HEK293 (cell line): ENCODE measurements around the gene RING1.

Experiments
- KLF1 ChIP-seq: fragments of 450-650 bp; formaldehyde crosslinking; IDR thresholded peaks from 2 replicates; pipeline ENCODE4 v1.5.1; 2016; ENCODE audit warnings: missing biosample characterization, missing genetic modification characterization
- RBAK ChIP-seq: fragments of 450-650 bp; formaldehyde crosslinking; IDR thresholded peaks from 2 replicates; pipeline ENCODE4 v1.5.1; 2016; ENCODE audit warnings: missing biosample characterization, missing genetic modification characterization
- SP3 ChIP-seq: fragments of 450-650 bp; formaldehyde crosslinking; IDR thresholded peaks from 2 replicates; pipeline ENCODE4 v1.5.1; 2016; ENCODE audit warnings: missing biosample characterization, missing genetic modification characterization
- ZNF146 ChIP-seq: fragments of 450-650 bp; formaldehyde crosslinking; IDR thresholded peaks from 2 replicates; pipeline ENCODE4 v1.5.1; 2016; ENCODE audit warnings: missing biosample characterization, missing genetic modification characterization
- TF ChIP-seq, protein P1 (sequence below): fragments of 450-650 bp; formaldehyde crosslinking; IDR thresholded peaks from 2 replicates; pipeline ENCODE4 v1.5.1; 2016; ENCODE audit warnings: missing biosample characterization, missing genetic modification characterization
- TF ChIP-seq, protein P2 (sequence below): IDR thresholded peaks from 2 replicates; pipeline ENCODE4 v1.6.1; 2011; ENCODE audit warnings: mild to moderate bottlenecking, low read depth, low read length, borderline replicate concordance

DNA sequence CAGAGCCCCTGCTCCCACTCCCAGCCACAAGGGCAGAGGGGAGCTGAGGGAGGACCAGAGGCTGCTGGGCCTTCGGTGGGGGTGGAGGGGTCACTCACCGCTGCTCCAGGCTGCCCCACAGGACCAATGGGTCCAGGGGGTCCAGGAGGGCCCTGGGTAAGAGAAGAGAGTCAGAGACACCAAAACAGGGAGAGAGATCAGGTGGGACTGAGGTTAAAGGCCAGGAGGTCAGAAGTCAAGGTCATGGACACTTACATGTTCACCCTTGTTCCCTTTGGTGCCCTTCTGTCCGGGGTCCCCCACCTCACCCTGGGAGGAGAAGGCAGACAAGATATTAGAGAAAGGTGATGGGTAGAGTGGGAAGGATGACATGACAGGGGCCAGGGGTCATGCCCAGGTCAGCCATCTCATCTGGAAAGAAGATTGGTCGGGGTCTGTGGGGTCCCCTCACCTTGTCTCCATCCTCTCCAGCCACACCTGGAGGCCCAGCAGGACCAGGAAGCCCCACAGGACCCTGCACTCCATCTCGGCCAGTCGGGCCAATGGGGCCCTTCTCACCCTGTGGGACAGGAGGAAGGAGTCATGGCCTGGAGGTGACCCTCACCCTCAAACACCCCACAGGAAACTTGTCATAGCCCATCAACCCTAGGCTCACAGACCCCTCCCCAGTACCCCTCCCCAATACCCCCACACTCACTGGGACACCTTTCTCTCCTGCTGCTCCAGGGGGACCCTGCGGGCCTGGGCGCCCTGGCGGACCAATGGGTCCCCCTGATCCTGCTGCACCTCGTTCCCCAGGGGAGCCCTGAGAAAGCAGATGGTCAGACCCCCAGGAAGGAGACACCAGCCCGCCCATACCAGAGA is 37.1 kb upstream of the RING1 start:
- TF ChIP-seq, protein P1, sequence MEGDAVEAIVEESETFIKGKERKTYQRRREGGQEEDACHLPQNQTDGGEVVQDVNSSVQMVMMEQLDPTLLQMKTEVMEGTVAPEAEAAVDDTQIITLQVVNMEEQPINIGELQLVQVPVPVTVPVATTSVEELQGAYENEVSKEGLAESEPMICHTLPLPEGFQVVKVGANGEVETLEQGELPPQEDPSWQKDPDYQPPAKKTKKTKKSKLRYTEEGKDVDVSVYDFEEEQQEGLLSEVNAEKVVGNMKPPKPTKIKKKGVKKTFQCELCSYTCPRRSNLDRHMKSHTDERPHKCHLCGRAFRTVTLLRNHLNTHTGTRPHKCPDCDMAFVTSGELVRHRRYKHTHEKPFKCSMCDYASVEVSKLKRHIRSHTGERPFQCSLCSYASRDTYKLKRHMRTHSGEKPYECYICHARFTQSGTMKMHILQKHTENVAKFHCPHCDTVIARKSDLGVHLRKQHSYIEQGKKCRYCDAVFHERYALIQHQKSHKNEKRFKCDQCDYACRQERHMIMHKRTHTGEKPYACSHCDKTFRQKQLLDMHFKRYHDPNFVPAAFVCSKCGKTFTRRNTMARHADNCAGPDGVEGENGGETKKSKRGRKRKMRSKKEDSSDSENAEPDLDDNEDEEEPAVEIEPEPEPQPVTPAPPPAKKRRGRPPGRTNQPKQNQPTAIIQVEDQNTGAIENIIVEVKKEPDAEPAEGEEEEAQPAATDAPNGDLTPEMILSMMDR (tag by site-specific recombination): no peak
- no peak for TF ChIP-seq RBAK (tag by site-specific recombination)
- TF ChIP-seq, protein P2, sequence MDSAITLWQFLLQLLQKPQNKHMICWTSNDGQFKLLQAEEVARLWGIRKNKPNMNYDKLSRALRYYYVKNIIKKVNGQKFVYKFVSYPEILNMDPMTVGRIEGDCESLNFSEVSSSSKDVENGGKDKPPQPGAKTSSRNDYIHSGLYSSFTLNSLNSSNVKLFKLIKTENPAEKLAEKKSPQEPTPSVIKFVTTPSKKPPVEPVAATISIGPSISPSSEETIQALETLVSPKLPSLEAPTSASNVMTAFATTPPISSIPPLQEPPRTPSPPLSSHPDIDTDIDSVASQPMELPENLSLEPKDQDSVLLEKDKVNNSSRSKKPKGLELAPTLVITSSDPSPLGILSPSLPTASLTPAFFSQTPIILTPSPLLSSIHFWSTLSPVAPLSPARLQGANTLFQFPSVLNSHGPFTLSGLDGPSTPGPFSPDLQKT: no peak
- no peak for TF ChIP-seq SP3 (tag by site-specific recombination)
- no peak for TF ChIP-seq ZNF146 (tag by site-specific recombination)
- TF ChIP-seq KLF1 (tag by site-specific recombination): no peak
